Measurements from ENCODE around the gene BIRC5. TPM values are rescaled to one million over a fixed set of nuclear protein-coding genes. Genes with fewer than 3 reads are reported as not detected.
"Not testable (repeated sequence)": the region's sequence is repeated elsewhere in the genome, so short reads cannot be mapped to it uniquely, and the experiment has no call there.

The BIRC5 gene
- total RNA-seq (2012; rRNA removed): 27.1 and 41.9 TPM in 2 replicates

DNA sequence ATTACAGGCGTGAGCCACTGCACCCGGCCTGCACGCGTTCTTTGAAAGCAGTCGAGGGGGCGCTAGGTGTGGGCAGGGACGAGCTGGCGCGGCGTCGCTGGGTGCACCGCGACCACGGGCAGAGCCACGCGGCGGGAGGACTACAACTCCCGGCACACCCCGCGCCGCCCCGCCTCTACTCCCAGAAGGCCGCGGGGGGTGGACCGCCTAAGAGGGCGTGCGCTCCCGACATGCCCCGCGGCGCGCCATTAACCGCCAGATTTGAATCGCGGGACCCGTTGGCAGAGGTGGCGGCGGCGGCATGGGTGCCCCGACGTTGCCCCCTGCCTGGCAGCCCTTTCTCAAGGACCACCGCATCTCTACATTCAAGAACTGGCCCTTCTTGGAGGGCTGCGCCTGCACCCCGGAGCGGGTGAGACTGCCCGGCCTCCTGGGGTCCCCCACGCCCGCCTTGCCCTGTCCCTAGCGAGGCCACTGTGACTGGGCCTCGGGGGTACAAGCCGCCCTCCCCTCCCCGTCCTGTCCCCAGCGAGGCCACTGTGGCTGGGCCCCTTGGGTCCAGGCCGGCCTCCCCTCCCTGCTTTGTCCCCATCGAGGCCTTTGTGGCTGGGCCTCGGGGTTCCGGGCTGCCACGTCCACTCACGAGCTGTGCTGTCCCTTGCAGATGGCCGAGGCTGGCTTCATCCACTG, at the start of gene BIRC5:
Gene BIRC5 (plus strand): TSS at position 238 of the 690 bp plus-strand sequence. CDS start 64 bp downstream, at position 302.
- peaks cover 14% of the 10 kb centered on the region for H3K4me1 ChIP-seq (ENCODE audit: control insufficient read depth, insufficient read depth, low read length)
- peak within 1 kb of the TSS; percentile 94 for H3K4me2 ChIP-seq (ENCODE audit: low read length)
- no peaks in the 10 kb centered on the region for H3K27me3 ChIP-seq (ENCODE audit: control insufficient read depth, insufficient read depth, low read length)
- no peaks in the 10 kb centered on the region for H3K9me3 ChIP-seq (replicated peaks; ENCODE audit: low read length)
- peaks cover 4% of the 10 kb centered on the region for H3K36me3 ChIP-seq (ENCODE audit: insufficient read depth, low read length)
- H3K4me3 ChIP-seq (ENCODE audit: low read length): peak within 1 kb of the TSS; percentile 97
- H3K9ac ChIP-seq (ENCODE audit: low read depth, low read length): peak within 1 kb of the TSS; percentile 89

DNA sequence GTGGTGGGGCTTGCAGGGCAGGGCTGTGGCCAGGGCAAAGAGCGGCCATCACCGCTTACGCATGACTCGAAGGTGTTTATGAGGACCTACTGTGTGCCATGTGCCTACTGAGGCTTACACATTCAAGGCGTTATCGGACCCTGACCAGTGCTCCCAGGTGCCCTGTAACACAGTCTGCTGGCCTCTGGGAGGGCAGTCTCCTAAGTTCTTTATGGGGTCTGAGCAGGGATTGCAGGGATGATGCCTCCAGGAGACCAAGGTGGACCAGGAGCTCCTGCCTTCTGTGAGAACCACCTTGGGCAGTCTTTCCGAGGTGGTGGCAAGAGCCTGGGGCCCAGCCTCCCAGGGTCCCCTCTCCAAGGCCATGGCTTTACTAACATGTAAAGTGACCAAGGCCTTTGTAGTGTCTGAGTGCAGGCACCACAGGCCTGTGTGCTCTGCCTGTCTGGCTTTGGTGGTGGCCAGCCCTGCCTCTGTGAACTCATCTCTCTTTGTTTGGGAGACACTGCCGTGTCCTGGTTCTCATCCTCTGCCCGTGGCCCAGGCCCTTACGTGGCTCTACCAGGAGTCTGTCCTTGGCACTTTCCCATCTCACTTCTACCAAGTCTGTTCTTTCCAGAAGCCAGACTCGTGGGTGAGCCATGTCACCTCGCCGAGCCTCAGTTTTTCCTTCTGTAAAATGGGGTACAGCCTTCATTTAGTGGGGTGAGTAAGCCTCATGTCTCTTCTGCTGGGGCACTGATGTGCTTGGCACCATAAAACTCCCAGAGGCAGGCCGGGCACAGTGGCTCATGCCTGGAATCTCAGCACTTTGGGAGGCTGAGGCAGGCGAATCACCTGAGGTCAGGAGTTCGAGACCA, 49.1 kb upstream of the BIRC5 start:
- Histone ChIP-seq H3K4me3 (ENCODE audit: low read length) (no peak overlapping the region), H3K27me3 (ENCODE audit: control insufficient read depth, insufficient read depth, low read length) (peaks cover 11% of the 10 kb centered on the region), H3K4me2 (ENCODE audit: low read length) (no peak overlapping the region), H3K9me3 (replicated peaks; ENCODE audit: low read length) (no peaks in the 10 kb centered on the region), H3K36me3 (ENCODE audit: insufficient read depth, low read length) (no peaks in the 10 kb centered on the region), H3K9ac (ENCODE audit: low read depth, low read length) (no peak overlapping the region), H3K4me1 (ENCODE audit: control insufficient read depth, insufficient read depth, low read length) (peaks cover 5% of the 10 kb centered on the region)

DNA sequence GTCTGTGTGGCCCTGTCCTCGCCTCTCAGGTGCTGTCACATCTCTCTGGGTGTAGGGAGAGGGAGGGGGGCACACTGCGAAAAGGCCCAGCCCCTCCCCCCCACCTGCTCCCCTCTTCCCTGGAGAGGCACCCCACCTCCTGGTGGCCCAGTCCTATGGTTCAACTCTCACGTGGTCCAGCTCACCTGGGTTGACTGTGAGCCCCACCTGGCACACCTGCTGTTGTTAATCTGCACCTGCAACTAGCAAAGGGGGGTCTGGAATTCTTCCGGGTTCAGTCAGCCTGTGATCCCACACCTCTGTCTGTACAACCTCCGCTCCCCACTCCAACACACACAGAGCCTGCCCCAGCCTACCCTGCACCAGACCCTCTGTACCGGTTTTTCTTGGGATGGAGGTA, 47.6 kb upstream of the BIRC5 start:
- Histone ChIP-seq H3K27me3 (ENCODE audit: control insufficient read depth, insufficient read depth, low read length) (peaks cover 11% of the 10 kb centered on the region), H3K36me3 (ENCODE audit: insufficient read depth, low read length) (no peaks in the 10 kb centered on the region), H3K9ac (ENCODE audit: low read depth, low read length) (no peak overlapping the region), H3K4me3 (ENCODE audit: low read length) (no peak overlapping the region), H3K4me2 (ENCODE audit: low read length) (no peak overlapping the region), H3K9me3 (replicated peaks; ENCODE audit: low read length) (no peaks in the 10 kb centered on the region), H3K4me1 (ENCODE audit: control insufficient read depth, insufficient read depth, low read length) (peaks cover 5% of the 10 kb centered on the region)

DNA sequence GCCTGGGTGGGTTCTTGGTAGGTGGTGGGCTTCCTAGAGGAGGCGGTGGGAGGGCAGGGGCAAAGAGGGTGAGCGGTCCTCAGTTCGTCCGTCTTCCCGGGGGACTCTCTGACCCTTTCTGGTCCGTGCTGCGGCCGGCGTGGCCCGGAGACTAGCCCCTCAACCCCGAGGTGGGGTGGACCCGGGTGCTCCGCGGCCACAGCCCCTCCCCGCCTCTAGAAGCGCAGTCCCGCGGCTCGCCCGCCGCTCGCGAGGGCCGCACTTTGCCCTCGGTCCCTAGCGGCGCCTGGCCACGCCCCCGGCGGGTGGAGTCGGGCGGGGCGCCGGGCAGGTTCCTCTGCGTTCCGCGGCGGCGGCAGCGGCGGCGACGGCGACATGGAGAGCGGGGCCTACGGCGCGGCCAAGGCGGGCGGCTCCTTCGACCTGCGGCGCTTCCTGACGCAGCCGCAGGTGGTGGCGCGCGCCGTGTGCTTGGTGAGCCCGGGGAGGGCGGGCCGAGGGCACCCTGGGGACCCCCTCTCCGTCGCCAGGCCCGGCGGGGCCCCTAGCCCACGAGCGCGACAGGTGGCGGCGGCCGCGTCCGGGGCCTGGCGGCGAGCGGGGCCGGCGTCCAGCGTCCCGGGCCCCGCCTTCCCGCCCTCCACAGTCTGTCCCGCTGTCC, 45.7 kb upstream of the BIRC5 start, which contains the start of gene SYNGR2:
Gene SYNGR2 (plus strand): TSS at position 340 of the 661 bp plus-strand sequence. CDS start 36 bp downstream, at position 376.
- Histone ChIP-seq H3K36me3 (ENCODE audit: insufficient read depth, low read length) (no peaks in the 10 kb centered on the region), H3K27me3 (ENCODE audit: control insufficient read depth, insufficient read depth, low read length) (peaks cover 11% of the 10 kb centered on the region), H3K4me1 (ENCODE audit: control insufficient read depth, insufficient read depth, low read length) (peaks cover 15% of the 10 kb centered on the region), H3K4me3 (ENCODE audit: low read length) (peak within 1 kb of the TSS; percentile 73), H3K9me3 (replicated peaks; ENCODE audit: low read length) (no peaks in the 10 kb centered on the region), H3K9ac (ENCODE audit: low read depth, low read length) (peak within 1 kb of the TSS; percentile 58), H3K4me2 (ENCODE audit: low read length) (peak within 1 kb of the TSS; percentile 89)

DNA sequence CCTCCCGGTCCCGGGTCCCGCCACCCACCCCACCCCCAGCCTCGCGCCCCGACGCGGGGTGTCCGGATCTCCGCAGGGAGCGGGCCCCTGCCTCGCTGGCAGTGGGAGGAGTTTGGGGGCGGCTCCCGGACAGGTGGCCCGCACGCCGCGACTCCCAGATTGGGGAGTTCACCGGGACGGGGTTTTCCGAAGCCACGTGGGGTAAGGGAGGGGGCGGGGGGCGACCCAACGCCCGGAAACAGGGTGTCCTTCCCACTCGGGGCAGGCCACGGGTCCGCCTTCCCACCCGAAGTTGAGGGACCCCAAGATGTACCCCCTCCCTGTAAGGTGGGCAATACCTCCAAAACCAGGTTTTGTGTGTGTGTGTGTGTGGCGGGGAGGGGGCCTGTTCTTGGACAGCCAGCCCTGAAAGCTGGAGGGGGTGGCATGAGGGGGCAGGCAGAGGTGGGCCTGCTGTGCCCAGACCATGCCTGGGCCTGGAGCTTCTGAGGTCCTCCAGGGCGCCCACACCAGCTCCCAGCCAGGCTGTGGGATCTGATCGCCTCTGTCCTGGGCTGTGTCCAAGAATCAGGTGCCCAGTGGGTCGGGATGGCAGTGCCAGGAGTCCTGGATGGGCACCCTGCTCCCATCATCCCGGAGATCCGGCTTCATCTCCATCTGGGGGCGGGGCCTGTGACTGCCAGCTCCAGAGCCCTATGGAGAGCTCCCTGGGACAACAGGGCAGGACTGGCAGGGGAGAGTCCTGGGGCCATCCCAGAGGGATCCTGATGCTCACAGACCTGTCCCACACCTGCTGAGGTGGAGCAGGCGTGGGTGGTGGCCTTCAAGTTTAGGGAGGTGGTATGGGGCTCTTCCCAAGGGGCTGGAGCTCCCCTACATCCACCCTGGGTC, 44.9 kb upstream of the BIRC5 start:
- H3K4me1 ChIP-seq (ENCODE audit: control insufficient read depth, insufficient read depth, low read length): peaks cover 15% of the 10 kb centered on the region
- peak overlapping the region; percentile 58 for H3K9ac ChIP-seq (ENCODE audit: low read depth, low read length)
- no peaks in the 10 kb centered on the region for H3K36me3 ChIP-seq (ENCODE audit: insufficient read depth, low read length)
- no peaks in the 10 kb centered on the region for H3K9me3 ChIP-seq (replicated peaks; ENCODE audit: low read length)
- H3K4me3 ChIP-seq (ENCODE audit: low read length): peak overlapping the region; percentile 73
- peaks cover 10% of the 10 kb centered on the region for H3K27me3 ChIP-seq (ENCODE audit: control insufficient read depth, insufficient read depth, low read length)
- H3K4me2 ChIP-seq (ENCODE audit: low read length): peak overlapping the region; percentile 89

DNA sequence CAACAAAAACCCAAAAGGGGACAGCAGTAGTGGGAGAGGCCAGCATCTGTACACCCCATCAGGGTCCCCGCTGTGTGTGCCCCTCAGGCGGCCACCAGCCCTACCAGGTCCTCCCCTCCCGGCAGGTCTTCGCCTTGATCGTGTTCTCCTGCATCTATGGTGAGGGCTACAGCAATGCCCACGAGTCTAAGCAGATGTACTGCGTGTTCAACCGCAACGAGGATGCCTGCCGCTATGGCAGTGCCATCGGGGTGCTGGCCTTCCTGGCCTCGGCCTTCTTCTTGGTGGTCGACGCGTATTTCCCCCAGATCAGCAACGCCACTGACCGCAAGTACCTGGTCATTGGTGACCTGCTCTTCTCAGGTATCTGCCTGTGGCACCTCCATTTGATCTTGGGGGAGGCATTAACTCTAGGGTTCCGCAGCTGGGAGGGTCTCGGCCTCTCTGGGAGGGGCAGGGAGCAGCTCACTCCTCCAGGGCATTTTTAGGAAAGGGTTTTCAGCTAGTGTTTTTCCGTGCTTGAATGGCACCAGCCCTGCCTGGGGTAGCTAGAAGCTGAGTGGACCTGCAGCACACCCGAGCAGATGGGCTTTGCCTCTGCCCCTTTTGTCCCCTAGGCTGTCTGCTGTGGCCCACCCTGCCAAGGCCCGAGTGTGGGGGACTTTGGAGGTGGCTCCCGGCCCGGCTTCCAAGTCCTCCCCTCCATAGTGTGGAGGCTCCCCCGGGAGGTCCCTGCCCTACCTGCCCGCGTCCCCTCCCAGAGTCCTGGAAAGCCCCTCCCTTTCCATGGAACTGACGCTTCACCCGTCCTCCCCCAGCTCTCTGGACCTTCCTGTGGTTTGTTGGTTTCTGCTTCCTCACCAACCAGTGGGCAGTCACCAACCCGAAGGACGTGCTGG, 43.1 kb upstream of the BIRC5 start:
- Histone ChIP-seq H3K4me1 (ENCODE audit: control insufficient read depth, insufficient read depth, low read length) (peaks cover 15% of the 10 kb centered on the region), H3K9ac (ENCODE audit: low read depth, low read length) (no peak overlapping the region), H3K27me3 (ENCODE audit: control insufficient read depth, insufficient read depth, low read length) (peaks cover 3% of the 10 kb centered on the region), H3K4me2 (ENCODE audit: low read length) (no peak overlapping the region), H3K36me3 (ENCODE audit: insufficient read depth, low read length) (no peaks in the 10 kb centered on the region), H3K9me3 (replicated peaks; ENCODE audit: low read length) (no peaks in the 10 kb centered on the region), H3K4me3 (ENCODE audit: low read length) (no peak overlapping the region)

DNA sequence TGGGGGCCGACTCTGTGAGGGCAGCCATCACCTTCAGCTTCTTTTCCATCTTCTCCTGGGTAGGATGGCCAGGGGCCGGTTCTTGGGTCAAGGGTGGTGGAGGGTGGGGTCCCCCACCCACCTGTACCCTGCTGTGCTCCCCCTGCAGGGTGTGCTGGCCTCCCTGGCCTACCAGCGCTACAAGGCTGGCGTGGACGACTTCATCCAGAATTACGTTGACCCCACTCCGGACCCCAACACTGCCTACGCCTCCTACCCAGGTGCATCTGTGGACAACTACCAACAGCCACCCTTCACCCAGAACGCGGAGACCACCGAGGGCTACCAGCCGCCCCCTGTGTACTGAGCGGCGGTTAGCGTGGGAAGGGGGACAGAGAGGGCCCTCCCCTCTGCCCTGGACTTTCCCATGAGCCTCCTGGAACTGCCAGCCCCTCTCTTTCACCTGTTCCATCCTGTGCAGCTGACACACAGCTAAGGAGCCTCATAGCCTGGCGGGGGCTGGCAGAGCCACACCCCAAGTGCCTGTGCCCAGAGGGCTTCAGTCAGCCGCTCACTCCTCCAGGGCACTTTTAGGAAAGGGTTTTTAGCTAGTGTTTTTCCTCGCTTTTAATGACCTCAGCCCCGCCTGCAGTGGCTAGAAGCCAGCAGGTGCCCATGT, 42.3 kb upstream of the BIRC5 start:
- not testable (repeated sequence) for H3K36me3 ChIP-seq (ENCODE audit: insufficient read depth, low read length); H3K4me2 ChIP-seq (ENCODE audit: low read length); H3K27me3 ChIP-seq (ENCODE audit: control insufficient read depth, insufficient read depth, low read length); H3K4me3 ChIP-seq (ENCODE audit: low read length); H3K9ac ChIP-seq (ENCODE audit: low read depth, low read length); H3K9me3 ChIP-seq (replicated peaks; ENCODE audit: low read length)
- peaks cover 15% of the 10 kb centered on the region for H3K4me1 ChIP-seq (ENCODE audit: control insufficient read depth, insufficient read depth, low read length)

DNA sequence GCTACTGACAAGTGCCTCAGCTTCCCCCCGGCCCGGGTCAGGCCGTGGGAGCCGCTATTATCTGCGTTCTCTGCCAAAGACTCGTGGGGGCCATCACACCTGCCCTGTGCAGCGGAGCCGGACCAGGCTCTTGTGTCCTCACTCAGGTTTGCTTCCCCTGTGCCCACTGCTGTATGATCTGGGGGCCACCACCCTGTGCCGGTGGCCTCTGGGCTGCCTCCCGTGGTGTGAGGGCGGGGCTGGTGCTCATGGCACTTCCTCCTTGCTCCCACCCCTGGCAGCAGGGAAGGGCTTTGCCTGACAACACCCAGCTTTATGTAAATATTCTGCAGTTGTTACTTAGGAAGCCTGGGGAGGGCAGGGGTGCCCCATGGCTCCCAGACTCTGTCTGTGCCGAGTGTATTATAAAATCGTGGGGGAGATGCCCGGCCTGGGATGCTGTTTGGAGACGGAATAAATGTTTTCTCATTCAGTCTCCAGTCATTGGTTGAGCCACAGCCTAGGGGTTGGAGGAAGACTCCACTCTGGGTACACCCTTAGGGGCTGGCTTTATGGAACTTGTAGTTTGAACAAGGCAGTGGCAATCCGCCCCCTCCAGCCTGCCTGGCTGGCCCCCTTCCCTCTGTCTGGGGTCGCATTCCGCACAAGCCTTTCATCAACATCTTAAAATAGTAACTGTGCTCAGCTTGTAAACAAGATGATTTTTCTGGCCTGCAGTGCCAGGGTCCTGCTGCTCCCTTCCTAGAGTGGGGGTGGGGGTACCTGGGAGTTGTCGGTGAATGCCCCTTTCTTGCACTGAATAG, 41.6 kb upstream of the BIRC5 start:
- no peak overlapping the region for H3K4me3 ChIP-seq (ENCODE audit: low read length)

DNA sequence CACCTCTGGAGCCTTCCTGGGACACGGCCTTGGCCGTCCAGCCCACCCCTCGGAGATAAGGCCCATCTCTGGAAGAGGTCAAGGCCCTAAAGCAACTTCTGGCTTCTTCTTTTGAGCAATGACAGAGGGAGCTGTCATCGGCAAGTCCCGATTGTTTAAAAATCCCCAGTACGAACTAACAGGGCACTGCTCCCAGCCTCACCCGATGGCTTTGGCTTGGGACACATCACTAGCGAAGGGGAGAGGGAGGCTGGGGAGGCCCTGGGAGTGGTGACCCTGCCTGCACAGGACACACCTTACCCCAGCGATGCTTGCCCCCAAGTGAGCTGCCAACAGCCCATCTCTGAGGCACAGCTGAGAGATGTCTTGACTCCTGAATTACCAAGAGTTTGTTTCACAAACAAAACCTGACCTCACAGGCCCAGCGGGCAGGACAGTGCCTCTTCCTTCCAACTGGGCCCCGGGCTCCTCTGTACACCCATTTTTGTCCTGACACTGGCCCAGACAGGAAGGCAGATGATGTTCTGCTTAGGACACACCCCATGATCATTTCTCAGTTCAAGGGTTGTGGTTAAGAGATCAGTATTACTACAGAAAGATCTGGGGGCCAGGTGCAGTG, 40.8 kb upstream of the BIRC5 start:
- peaks cover under 1% of the 10 kb centered on the region for H3K36me3 ChIP-seq (ENCODE audit: insufficient read depth, low read length)
- no peak overlapping the region for H3K9ac ChIP-seq (ENCODE audit: low read depth, low read length)
- no peak overlapping the region for H3K4me2 ChIP-seq (ENCODE audit: low read length)
- no peak overlapping the region for H3K4me3 ChIP-seq (ENCODE audit: low read length)
- H3K27me3 ChIP-seq (ENCODE audit: control insufficient read depth, insufficient read depth, low read length): no peaks in the 10 kb centered on the region
- peaks cover 12% of the 10 kb centered on the region for H3K4me1 ChIP-seq (ENCODE audit: control insufficient read depth, insufficient read depth, low read length)
- H3K9me3 ChIP-seq (replicated peaks; ENCODE audit: low read length): no peaks in the 10 kb centered on the region

More for the DNA sequence above, 41.6 kb upstream of the BIRC5 start:
- Histone ChIP-seq H3K4me2 (ENCODE audit: low read length) (no peak overlapping the region), H3K27me3 (ENCODE audit: control insufficient read depth, insufficient read depth, low read length) (no peaks in the 10 kb centered on the region), H3K9me3 (replicated peaks; ENCODE audit: low read length) (no peaks in the 10 kb centered on the region), H3K36me3 (ENCODE audit: insufficient read depth, low read length) (no peaks in the 10 kb centered on the region), H3K9ac (ENCODE audit: low read depth, low read length) (no peak overlapping the region), H3K4me1 (ENCODE audit: control insufficient read depth, insufficient read depth, low read length) (peaks cover 15% of the 10 kb centered on the region)

All from skeletal muscle satellite cell (primary cell).